Mesenchymal stem cell (in vitro differentiated cells and primary cell): ENCODE data around the gene COX7B.
A peak's percentile ranks its signal among the peaks of the same experiment; 100 is the strongest.

Experiments
- DNase-seq: peaks from one replicate; pipeline ENCODE4 v3.0.0-alpha.2; 2013
- H2AFZ ChIP-seq: one replicate; pipeline ENCODE4 v1.6.1; 2013; ENCODE audit warnings: low read depth, mild to moderate bottlenecking, control low read depth, inconsistent platforms, low read length, moderate library complexity
- H2AK5ac ChIP-seq: 2 replicates; pipeline ENCODE4 v1.6.1; 2013; ENCODE audit warnings: low read length, moderate library complexity, mild to moderate bottlenecking, inconsistent platforms; ENCODE audit not compliant: severe bottlenecking
- H2BK120ac ChIP-seq: one replicate; pipeline ENCODE4 v1.6.1; 2013; ENCODE audit warnings: low read depth, mild to moderate bottlenecking, inconsistent platforms, low read length, moderate library complexity
- H2BK12ac ChIP-seq, 2 experiments: one replicate each; pipeline ENCODE4 v1.6.1; 2013; ENCODE audit warnings: inconsistent platforms in 2 of 2, low read length in 2 of 2, mild to moderate bottlenecking in 2 of 2, moderate library complexity in 2 of 2, control low read depth in 1 of 2
- H2BK15ac ChIP-seq: one replicate; pipeline ENCODE4 v1.6.1; 2013; ENCODE audit warnings: mild to moderate bottlenecking, low read depth, inconsistent platforms; ENCODE audit not compliant: poor library complexity, severe bottlenecking
- H2BK5ac ChIP-seq: 2 replicates; pipeline ENCODE4 v1.6.1; 2013; ENCODE audit warnings: low read depth, mild to moderate bottlenecking, low read length, control low read depth, inconsistent platforms; ENCODE audit not compliant: poor library complexity, severe bottlenecking
- H3K14ac ChIP-seq, 2 experiments: one replicate each; pipeline ENCODE4 v1.6.1; 2013; ENCODE audit warnings: inconsistent platforms in 2 of 2, low read length in 2 of 2, control low read depth in 1 of 2, mild to moderate bottlenecking in 1 of 2, moderate library complexity in 1 of 2
- H3K18ac ChIP-seq, 2 experiments: one replicate each; pipeline ENCODE4 v1.6.1; 2013; ENCODE audit warnings: inconsistent platforms in 2 of 2, low read length in 2 of 2, control low read depth in 1 of 2, low read depth in 1 of 2, mild to moderate bottlenecking in 1 of 2
- H3K23ac ChIP-seq, 2 experiments: one replicate each; pipeline ENCODE4 v1.6.1; 2013; ENCODE audit warnings: inconsistent platforms in 2 of 2, low read length in 2 of 2, mild to moderate bottlenecking in 2 of 2, moderate library complexity in 2 of 2, control low read depth in 1 of 2
- H3K27ac ChIP-seq: 2 replicates; pipeline ENCODE4 v1.5.1; 2013; ENCODE audit warnings: mild to moderate bottlenecking, moderate library complexity, low read length, control low read depth, inconsistent platforms; ENCODE audit not compliant: poor library complexity, severe bottlenecking
- H3K27me3 ChIP-seq, 2 experiments: 2 replicates each; pipeline versions ENCODE4 v1.6.1 to v1.7.0; 2013; ENCODE audit warnings: low read length in 2 of 2, mild to moderate bottlenecking in 2 of 2, moderate library complexity in 2 of 2, control low read depth in 1 of 2, inconsistent platforms in 1 of 2; ENCODE audit not compliant: control insufficient read depth in 1 of 2, insufficient read depth in 1 of 2
- H3K36me3 ChIP-seq, 2 experiments: 2 replicates each; pipeline versions ENCODE4 v1.6.1 to v1.7.0; 2013; ENCODE audit warnings: low read length in 2 of 2, control low read depth in 1 of 2, inconsistent platforms in 1 of 2, low read depth in 1 of 2, mild to moderate bottlenecking in 1 of 2; ENCODE audit not compliant: insufficient read depth in 2 of 2, control insufficient read depth in 1 of 2
- H3K4ac ChIP-seq, 2 experiments: one replicate each; pipeline ENCODE4 v1.6.1; 2013; ENCODE audit warnings: inconsistent platforms in 2 of 2, low read length in 2 of 2, mild to moderate bottlenecking in 2 of 2, moderate library complexity in 2 of 2, control low read depth in 1 of 2, low read depth in 1 of 2
- H3K4me1 ChIP-seq: 2 replicates; pipeline ENCODE4 v1.6.1; 2013; ENCODE audit warnings: low read depth, low read length, control low read depth; ENCODE audit not compliant: control insufficient read depth, insufficient read depth
- H3K4me2 ChIP-seq: 2 replicates; pipeline ENCODE4 v1.6.1; 2013; ENCODE audit warnings: low read length, mild to moderate bottlenecking, inconsistent platforms; ENCODE audit not compliant: poor library complexity, severe bottlenecking
- H3K4me3 ChIP-seq, 2 experiments: 2 replicates each; pipeline versions ENCODE4 v1.5.1 to v1.7.0; 2013; ENCODE audit warnings: low read length in 2 of 2, mild to moderate bottlenecking in 2 of 2, control low read depth in 1 of 2, low read depth in 1 of 2; ENCODE audit not compliant: insufficient read depth in 1 of 2
- H3K79me1 ChIP-seq: replicated peaks from 2 replicates; pipeline ENCODE4 v1.6.1; 2013; ENCODE audit warnings: mild to moderate bottlenecking, control low read depth, low read length, inconsistent platforms; ENCODE audit not compliant: poor library complexity, severe bottlenecking
- H3K9ac ChIP-seq: 2 replicates; pipeline ENCODE4 v1.7.0; 2013; ENCODE audit warnings: mild to moderate bottlenecking, low read length, moderate library complexity
- H3K9me3 ChIP-seq: 2 replicates; pipeline ENCODE4 v1.7.0; 2013; ENCODE audit warnings: mild to moderate bottlenecking, low read length; ENCODE audit not compliant: control insufficient read depth
- H4K8ac ChIP-seq: one replicate; pipeline ENCODE4 v1.6.1; 2013; ENCODE audit warnings: inconsistent platforms, mild to moderate bottlenecking, low read length, moderate library complexity
- H4K91ac ChIP-seq: one replicate; pipeline ENCODE4 v1.6.1; 2013; ENCODE audit warnings: mild to moderate bottlenecking, low read length, inconsistent platforms
- WGBS: methylation state at CpG from one replicate; pipeline ENCODE4 v1.1.7; 2013; ENCODE audit warnings: mixed read lengths; 5-methylcytosine and 5-hydroxymethylcytosine counted together

COX7B gene

DNA sequence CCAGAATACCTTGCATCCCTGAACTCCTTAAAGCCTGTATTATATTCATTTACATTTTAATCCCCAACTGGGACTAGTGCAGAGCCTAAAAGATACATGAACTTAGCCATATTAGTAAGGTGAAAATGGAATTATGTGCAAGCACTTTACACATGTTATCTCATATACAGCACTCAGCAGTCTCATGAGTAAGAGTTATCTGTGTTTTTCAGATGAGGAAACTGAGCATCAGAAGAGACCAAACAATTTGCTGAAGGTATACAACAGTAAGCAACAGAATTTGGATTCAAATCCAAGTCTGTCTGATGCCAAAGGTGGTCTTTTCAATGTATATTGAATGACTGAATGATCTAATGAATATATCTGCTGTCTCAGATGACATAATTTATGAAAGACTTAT lies 23.5 kb downstream of the COX7B start:
- H3K4me1 ChIP-seq: no peaks in the 10 kb centered on the region
- H3K4ac ChIP-seq: no peak overlapping the region
- no peaks in the 10 kb centered on the region for H3K27me3 ChIP-seq
- no peaks in the 10 kb centered on the region for H3K9me3 ChIP-seq
- no peak overlapping the region for H2AFZ ChIP-seq
- H2BK12ac ChIP-seq: no peak overlapping the region
- no peak overlapping the region for H3K9ac ChIP-seq
- no peak overlapping the region for H3K23ac ChIP-seq
- H3K4me3 ChIP-seq: no peak overlapping the region
- no peak overlapping the region for H2AK5ac ChIP-seq
- H4K8ac ChIP-seq: no peak overlapping the region
- no peak overlapping the region for H3K18ac ChIP-seq
- H3K36me3 ChIP-seq: no peaks in the 10 kb centered on the region
- no peak overlapping the region for H4K91ac ChIP-seq
- DNase-seq: no peak
- no peak overlapping the region for H2BK15ac ChIP-seq
- no peak overlapping the region for H2BK120ac ChIP-seq
- H3K79me1 ChIP-seq: no peaks in the 10 kb centered on the region
- no peak overlapping the region for H3K27ac ChIP-seq
- no peak overlapping the region for H2BK5ac ChIP-seq
- no peak overlapping the region for H3K4me2 ChIP-seq
- H3K14ac ChIP-seq: no peak overlapping the region

GRCh38 chrX:77924320-77924859 lies 25.1 kb downstream of the COX7B start:
- no peaks in the 10 kb centered on the region for H3K4me1 ChIP-seq
- no peak overlapping the region for H3K4me2 ChIP-seq
- H3K79me1 ChIP-seq: no peaks in the 10 kb centered on the region
- H3K23ac ChIP-seq: no peak overlapping the region
- no peak overlapping the region for H3K4ac ChIP-seq
- no peak overlapping the region for H2AFZ ChIP-seq
- no peak overlapping the region for H3K27ac ChIP-seq
- H2BK5ac ChIP-seq: no peak overlapping the region
- H2AK5ac ChIP-seq: no peak overlapping the region
- H2BK120ac ChIP-seq: no peak overlapping the region
- no peak overlapping the region for H4K91ac ChIP-seq
- no peaks in the 10 kb centered on the region for H3K36me3 ChIP-seq
- no peak for DNase-seq
- H3K9me3 ChIP-seq: no peaks in the 10 kb centered on the region
- H2BK12ac ChIP-seq: no peak overlapping the region
- 94% methylated on average over 6 of the region's 8 CpGs for WGBS
- H3K14ac ChIP-seq: no peak overlapping the region
- H3K9ac ChIP-seq: no peak overlapping the region
- no peak overlapping the region for H3K4me3 ChIP-seq
- no peaks in the 10 kb centered on the region for H3K27me3 ChIP-seq
- H2BK15ac ChIP-seq: no peak overlapping the region
- H3K18ac ChIP-seq: no peak overlapping the region
- no peak overlapping the region for H4K8ac ChIP-seq

- H3K79me1 ChIP-seq: no peaks in the 10 kb centered on the region
- H3K4me1 ChIP-seq: no peaks in the 10 kb centered on the region
- no peak overlapping the region for H3K27ac ChIP-seq
- H3K4me3 ChIP-seq: peak overlapping the region in 1 of 2 experiments; percentile 28
- no peak overlapping the region for H2AK5ac ChIP-seq
- no peak overlapping the region for H2BK15ac ChIP-seq
- no peak overlapping the region for H3K4ac ChIP-seq
- no peak overlapping the region for H2BK5ac ChIP-seq
- H2AFZ ChIP-seq: no peak overlapping the region
- WGBS: no CpG with 5 or more reads among the region's 3 CpGs
- H4K91ac ChIP-seq: no peak overlapping the region
- no peak overlapping the region for H2BK12ac ChIP-seq
- H3K18ac ChIP-seq: no peak overlapping the region
- no peak overlapping the region for H2BK120ac ChIP-seq
- no peaks in the 10 kb centered on the region for H3K36me3 ChIP-seq
- DNase-seq: no peak
- no peak overlapping the region for H3K4me2 ChIP-seq
- H3K27me3 ChIP-seq: no peaks in the 10 kb centered on the region
- no peak overlapping the region for H4K8ac ChIP-seq
- H3K9ac ChIP-seq: peak overlapping the region; percentile 43
- no peaks in the 10 kb centered on the region for H3K9me3 ChIP-seq
- no peak overlapping the region for H3K23ac ChIP-seq
- no peak overlapping the region for H3K14ac ChIP-seq
Observed at GRCh38 chrX:77925764-77926163, 26.5 kb downstream of the COX7B start.

DNA sequence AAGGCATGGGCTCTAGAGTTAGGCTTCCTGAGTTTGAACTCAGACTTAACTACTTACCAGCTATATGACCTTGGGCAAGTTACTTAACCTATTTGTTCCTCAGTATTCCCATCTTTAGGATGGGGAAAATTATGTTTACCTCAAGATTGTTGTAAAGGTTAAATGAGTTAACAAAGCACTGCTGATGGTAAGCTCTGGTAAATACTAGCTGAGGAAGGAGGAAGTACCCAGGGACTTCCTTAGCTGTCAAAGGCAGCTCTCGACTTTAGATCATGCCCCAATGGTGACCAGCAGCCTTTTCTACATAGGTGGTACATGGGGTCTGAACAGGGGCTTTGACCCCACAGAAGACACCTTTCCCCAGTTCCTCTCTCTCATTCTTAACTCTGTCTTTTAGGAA lies 31.3 kb downstream of the COX7B start:
- H3K4me1 ChIP-seq: no peaks in the 10 kb centered on the region
- no peaks in the 10 kb centered on the region for H3K9me3 ChIP-seq
- no peak overlapping the region for H3K14ac ChIP-seq
- H4K91ac ChIP-seq: no peak overlapping the region
- no peaks in the 10 kb centered on the region for H3K79me1 ChIP-seq
- no peak overlapping the region for H2AFZ ChIP-seq
- no peak overlapping the region for H3K4me3 ChIP-seq
- no peak overlapping the region for H2BK5ac ChIP-seq
- H3K4me2 ChIP-seq: no peak overlapping the region
- no peak overlapping the region for H4K8ac ChIP-seq
- no peak overlapping the region for H3K4ac ChIP-seq
- H3K23ac ChIP-seq: no peak overlapping the region
- DNase-seq: no peak
- H3K36me3 ChIP-seq: no peaks in the 10 kb centered on the region
- no peak overlapping the region for H2AK5ac ChIP-seq
- WGBS: no CpG with 5 or more reads among the region's 1 CpG
- no peak overlapping the region for H2BK120ac ChIP-seq
- no peak overlapping the region for H3K18ac ChIP-seq
- no peak overlapping the region for H3K9ac ChIP-seq
- no peaks in the 10 kb centered on the region for H3K27me3 ChIP-seq
- H3K27ac ChIP-seq: no peak overlapping the region
- H2BK12ac ChIP-seq: no peak overlapping the region
- no peak overlapping the region for H2BK15ac ChIP-seq
